Astrocyte (in vitro differentiated cells and primary cell): ENCODE data around the gene PDE6D.

Experiments used
- EZH2 ChIP-seq: IDR thresholded peaks from 2 replicates; pipeline ENCODE4 v1.6.1; 2012; ENCODE audit warnings: mild to moderate bottlenecking, low read length, inconsistent platforms; ENCODE audit not compliant: insufficient read depth
- TF ChIP-seq, protein P1 (sequence below): IDR thresholded peaks from 2 replicates; pipeline ENCODE4 v1.5.1; 2011; ENCODE audit warnings: low read depth, mild to moderate bottlenecking, inconsistent platforms, low read length, moderate library complexity; ENCODE audit not compliant: insufficient read depth

DNA sequence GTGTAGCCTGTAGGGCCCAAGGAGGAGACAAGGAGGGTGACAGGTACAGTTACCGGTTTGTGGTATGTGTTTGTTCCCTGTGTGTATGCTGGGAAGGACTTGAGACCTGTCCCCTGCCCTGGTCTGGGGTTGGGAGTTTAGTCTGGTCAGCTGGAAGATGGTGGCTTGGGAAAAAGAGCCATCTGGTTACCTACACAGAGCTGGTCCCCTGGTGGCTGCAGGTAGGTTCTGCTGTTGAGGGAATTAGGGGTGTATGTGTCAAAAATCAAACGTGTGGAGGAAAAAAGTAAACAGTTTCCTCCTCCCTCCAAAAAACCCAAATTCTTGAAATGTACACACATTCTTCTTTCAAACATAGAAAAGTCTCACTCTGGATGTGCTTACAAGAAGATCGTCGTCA, 48.5 kb downstream of the PDE6D start:
- no peak for TF ChIP-seq EZH2
- TF ChIP-seq, protein P1, sequence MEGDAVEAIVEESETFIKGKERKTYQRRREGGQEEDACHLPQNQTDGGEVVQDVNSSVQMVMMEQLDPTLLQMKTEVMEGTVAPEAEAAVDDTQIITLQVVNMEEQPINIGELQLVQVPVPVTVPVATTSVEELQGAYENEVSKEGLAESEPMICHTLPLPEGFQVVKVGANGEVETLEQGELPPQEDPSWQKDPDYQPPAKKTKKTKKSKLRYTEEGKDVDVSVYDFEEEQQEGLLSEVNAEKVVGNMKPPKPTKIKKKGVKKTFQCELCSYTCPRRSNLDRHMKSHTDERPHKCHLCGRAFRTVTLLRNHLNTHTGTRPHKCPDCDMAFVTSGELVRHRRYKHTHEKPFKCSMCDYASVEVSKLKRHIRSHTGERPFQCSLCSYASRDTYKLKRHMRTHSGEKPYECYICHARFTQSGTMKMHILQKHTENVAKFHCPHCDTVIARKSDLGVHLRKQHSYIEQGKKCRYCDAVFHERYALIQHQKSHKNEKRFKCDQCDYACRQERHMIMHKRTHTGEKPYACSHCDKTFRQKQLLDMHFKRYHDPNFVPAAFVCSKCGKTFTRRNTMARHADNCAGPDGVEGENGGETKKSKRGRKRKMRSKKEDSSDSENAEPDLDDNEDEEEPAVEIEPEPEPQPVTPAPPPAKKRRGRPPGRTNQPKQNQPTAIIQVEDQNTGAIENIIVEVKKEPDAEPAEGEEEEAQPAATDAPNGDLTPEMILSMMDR, result peak; percentile 3
